Astrocyte of the cerebellum (primary cell): Measurements from ENCODE around the gene COMMD1.

Experiments
- DNase-seq: peaks from one replicate; pipeline ENCODE4 v3.0.0-alpha.2; 2011; ENCODE audit warnings: low read depth
- H3K4me3 ChIP-seq: 2 replicates; pipeline ENCODE4 v1.5.1; 2011; ENCODE audit warnings: mild to moderate bottlenecking, low read depth, low read length, moderate library complexity
- in situ Hi-C: cut with HindIII; loops from 2 replicates; pipeline ENCODE4 v1.10.0; 2017; ENCODE audit warnings: low sequenced_read_pairs
- TF ChIP-seq, protein P1 (sequence below): IDR thresholded peaks from 2 replicates; pipeline ENCODE4 v1.5.1; 2012; ENCODE audit warnings: low read length, low read depth, moderate library complexity, mild to moderate bottlenecking; ENCODE audit errors: missing control alignments

The COMMD1 gene

DNA sequence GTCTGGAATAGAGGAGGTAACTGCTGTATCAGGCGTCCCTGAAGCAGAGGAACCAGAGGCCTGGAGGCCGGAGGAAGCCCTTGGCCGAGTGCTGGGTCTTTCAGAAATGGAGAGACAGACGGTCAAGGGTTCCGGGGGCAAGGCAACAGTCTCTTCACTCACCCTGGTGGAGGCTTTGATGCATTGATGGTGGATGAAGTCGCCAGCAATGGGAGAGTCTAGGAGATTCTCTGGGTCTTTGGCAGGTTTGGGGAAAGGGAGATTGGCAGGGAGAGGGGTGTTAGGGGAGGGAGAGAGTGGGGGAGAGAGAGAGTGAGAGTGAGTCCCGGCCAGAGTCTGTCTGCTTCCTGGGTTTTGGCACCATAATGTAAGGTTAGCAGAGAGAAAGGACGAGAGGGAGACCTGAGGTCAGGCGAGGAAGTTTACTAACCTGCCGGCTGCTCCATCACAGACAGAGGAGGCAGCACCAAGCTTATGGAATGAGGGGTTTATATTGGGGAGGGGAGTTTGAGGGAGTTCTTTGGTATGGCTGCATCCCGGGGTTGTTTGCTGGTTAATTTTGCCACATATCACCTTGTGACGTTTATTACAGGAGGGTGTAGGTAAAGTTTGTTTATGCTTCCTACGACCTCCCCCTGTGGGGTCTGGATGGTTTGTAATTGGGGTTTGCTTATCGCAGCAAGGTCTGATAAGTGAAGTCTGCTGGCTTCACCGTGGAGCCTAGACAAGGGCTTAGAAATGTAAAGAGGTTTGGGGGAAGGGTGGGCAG, 19.6 kb downstream of the COMMD1 start:
- TF ChIP-seq, protein P1, sequence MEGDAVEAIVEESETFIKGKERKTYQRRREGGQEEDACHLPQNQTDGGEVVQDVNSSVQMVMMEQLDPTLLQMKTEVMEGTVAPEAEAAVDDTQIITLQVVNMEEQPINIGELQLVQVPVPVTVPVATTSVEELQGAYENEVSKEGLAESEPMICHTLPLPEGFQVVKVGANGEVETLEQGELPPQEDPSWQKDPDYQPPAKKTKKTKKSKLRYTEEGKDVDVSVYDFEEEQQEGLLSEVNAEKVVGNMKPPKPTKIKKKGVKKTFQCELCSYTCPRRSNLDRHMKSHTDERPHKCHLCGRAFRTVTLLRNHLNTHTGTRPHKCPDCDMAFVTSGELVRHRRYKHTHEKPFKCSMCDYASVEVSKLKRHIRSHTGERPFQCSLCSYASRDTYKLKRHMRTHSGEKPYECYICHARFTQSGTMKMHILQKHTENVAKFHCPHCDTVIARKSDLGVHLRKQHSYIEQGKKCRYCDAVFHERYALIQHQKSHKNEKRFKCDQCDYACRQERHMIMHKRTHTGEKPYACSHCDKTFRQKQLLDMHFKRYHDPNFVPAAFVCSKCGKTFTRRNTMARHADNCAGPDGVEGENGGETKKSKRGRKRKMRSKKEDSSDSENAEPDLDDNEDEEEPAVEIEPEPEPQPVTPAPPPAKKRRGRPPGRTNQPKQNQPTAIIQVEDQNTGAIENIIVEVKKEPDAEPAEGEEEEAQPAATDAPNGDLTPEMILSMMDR: no peak
- DNase-seq: no peak
- in situ Hi-C loops: no loop called here
- H3K4me3 ChIP-seq: no peak overlapping the region

GRCh38 chr2:61926531-61927477, 21.3 kb downstream of the COMMD1 start:
- H3K4me3 ChIP-seq: no peak overlapping the region
- in situ Hi-C loops: no loop called here
- DNase-seq: no peak
- TF ChIP-seq, protein P1: no peak

DNA sequence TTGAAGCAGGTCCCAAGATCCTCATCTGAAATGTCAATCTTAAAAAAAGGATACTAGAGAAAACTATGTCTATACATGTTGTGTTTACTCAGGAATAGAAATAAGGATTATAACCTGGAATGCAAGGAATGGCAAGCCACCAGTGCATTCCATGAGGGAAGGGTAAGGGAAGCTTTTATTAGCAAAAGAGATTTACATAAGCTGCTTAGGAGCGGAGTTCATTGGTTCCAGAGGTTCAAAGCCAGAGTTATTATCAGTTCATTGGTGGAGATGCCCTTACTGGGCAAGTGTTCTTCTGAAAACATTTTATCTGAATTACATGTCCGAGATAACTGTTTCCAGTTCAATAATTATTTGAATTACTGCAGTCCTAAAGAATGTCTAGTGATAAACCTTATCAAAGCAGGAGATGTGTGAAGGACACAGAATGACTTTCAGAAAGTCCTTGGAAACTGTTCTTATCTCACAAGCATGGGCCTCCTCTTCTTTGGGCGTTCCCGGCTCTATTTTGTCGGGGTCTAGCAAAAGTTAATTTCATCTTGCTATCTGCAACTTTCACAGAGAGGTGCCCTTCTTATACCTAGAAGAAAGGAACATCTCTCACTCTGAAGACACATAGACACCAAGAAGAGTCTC, 23.5 kb downstream of the COMMD1 start:
- DNase-seq: no peak
- in situ Hi-C loops: no loop called here
- TF ChIP-seq, protein P1: no peak
- no peak overlapping the region for H3K4me3 ChIP-seq

- in situ Hi-C loops: no loop called here
- TF ChIP-seq, protein P1: no peak
- no peak overlapping the region for H3K4me3 ChIP-seq
- DNase-seq: no peak
These were observed 31.6 kb downstream of the COMMD1 start for GRCh38 chr2:61937098-61937497.

GRCh38 chr2:61937886-61938285, 32.4 kb downstream of the COMMD1 start:
- TF ChIP-seq, protein P1: no peak
- in situ Hi-C loops: no loop called here

GRCh38 chr2:61938511-61938910, 33.0 kb downstream of the COMMD1 start:
- TF ChIP-seq, protein P1: no peak
- no peak overlapping the region for H3K4me3 ChIP-seq
- in situ Hi-C loops: no loop called here
- DNase-seq: no peak

More at GRCh38 chr2:61937886-61938285, 32.4 kb downstream of the COMMD1 start:
- no peak for DNase-seq
- no peak overlapping the region for H3K4me3 ChIP-seq
